GM18868 (cell line): ENCODE data around the gene EXOC7.

ENCODE experiments used
- ATAC-seq: cut with Tn5 transposase; IDR thresholded peaks from one replicate; pipeline ENCODE4 v1.9.1; 2021; ENCODE audit warnings: mild to moderate bottlenecking, moderate library complexity; ENCODE audit not compliant: unreplicated experiment

Gene EXOC7

DNA sequence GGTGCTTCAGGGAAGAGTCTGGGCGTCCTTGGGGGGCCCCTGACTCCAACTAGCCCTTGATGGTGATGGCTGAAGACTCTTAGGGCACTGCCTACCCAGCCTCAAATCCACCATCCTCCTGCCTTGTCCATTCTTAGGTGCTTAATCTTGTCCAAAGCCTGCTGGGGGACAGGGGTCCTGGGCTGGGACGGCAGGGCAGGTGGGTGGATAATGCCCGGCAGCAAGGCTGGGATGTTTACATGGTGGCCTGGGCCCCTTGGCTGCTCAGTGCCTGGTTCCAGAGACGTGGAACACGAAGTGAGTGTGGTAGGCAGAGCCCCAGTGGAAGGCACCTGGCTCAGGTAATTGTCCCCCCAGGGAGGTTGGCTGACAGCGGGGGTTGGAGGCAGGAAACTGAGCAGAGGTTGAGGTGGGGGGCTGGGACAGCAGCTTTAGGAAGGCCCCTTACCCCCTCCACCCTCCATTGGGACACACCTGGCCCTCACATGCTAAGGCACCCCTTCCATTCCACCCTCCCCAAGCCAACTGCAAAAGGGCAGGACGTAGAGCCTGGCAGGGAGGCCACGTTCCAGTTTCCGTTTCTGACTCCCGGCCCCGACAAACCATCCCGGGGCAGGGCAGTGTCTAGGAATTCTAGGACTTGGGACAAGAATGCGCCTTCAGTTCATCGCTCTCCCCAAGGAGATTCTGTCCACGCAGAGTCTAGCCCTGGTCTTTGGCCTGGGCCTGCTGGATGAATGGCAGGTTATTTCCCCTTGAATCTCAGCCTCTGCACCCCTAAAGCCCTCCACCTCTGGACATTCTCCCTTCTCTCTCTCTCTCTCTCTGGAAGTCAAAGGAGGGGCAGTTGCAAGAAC, 35.5 kb upstream of the EXOC7 start:
- no peak for ATAC-seq

DNA sequence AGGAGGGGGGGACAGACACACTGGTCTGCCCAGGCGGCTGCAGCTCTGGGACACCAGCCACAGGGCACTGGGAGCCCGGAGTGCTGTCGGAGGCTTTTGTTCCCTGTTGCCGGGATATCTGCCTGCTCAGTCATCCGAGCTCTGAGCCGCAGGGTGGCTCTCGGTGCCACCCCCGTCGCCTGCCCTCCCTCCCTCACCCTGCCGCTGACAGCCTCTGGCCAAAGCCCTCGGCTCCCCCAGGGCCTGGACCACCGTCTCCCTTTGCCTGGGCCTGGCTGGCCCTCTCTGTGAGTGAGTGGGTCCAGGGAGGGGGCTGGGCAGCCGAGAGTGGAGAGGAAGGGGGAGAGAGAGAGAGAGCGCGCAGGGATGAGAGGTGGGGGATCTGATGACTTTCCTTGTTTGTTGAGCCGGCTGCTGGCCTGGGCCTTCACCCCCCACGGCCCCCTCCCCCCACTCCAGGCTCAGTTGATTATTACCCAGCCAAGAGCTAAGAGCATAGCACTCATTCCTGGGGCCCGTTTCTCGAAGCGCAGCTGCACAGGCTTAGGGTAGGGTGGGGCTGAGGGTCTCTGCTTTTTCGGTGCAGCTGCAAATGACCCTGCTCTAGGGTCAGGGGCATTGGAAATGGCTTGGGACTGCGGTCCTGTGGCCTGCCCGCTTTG, 34.8 kb upstream of the EXOC7 start:
- ATAC-seq = no peak

DNA sequence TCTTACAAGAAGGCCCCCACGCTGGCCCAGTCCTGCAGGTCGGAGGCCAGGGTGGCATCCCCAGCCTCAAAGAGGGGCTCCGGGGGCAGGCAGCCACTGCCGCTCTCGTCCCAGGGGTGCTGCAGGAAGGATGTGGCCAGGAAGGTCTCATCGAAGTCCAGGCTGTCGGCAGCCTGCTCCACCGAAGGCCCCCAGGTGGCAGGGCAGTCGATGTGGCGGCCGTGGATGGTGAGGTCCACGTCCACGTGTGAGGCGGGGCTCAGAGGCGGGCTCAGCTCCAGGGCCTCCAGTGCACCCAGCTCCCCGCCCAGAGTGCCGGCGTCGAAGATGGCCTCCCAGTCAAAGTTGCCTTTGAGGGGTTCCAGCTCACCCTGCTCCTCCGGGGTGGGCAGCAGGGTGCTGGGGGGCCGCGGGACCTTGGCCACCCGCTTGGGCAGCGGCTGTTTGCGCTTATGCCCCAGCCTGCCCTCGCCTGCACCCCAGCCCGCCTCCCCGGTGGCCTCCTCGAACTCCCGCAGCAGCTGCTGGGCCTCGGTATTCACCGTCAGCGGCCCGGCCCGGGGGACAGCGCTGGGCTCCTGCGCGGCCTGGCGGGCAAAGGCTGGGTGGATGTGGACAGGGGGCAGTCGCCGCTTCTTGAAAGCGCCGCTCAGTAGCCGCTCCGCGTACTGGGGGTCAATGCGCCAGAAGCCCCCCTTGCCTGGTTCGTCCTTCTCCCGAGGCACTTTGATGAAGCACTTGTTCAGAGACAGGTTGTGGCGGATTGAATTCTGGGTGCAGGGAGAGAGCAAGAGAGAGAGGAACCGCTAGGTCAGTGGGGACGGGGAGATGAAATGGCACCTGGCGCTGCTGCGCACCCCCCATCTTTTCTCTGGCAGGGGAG, 34.0 kb upstream of the EXOC7 start:
- ATAC-seq = no peak

DNA sequence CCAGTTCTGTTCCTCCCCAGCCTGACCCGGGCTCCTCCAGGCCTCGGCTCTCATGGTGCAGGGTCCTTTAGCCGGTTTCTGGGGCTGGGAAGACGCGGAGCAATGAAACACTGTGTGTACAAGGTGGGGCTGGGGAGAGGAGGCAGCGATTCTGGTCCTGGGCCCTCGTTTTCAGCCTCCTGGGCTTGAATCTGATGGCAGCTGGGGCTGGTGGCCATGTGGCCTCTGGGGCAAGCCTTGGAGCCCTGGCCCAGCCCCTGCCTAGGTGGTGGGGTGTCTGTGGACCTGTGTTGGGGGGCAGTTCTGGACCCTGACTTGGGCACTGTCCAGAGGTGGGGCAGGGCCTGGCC, 33.4 kb upstream of the EXOC7 start:
- ATAC-seq = no peak

DNA sequence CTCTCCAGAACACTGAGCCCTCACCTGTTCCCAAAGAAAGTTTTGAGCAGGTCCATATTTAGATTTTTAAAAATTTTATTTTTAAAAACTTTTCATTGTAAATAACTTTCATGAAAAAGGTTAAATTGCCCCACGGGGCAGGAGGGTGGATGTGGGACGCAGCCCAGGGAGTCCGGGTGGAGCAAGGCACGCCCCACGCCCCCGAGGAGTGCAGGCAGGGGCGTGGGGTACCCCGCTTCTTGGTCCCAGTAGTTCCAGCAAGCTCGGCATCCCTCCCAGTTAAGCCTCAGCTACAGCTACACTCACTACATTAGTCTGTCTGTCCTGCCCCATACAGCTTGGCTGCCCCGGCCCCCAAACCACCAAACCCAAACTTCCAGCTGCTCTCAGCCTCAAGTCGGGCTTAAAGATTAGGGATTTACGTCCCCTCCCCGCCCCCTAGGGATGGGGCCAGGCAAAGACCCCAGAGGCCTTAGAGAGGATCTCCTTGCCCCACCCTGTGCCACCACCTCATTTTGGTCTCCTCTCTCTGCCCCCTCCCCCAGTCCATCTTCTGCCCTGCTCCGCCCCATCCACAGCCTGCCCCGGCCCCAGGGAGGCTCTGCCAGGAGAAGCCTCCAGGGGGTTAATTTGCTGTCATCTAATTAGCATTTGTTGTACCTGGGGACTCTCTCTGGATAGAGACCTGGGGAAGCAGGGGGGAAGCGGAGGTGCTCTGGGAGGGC, 32.9 kb upstream of the EXOC7 start:
- ATAC-seq = no peak

DNA sequence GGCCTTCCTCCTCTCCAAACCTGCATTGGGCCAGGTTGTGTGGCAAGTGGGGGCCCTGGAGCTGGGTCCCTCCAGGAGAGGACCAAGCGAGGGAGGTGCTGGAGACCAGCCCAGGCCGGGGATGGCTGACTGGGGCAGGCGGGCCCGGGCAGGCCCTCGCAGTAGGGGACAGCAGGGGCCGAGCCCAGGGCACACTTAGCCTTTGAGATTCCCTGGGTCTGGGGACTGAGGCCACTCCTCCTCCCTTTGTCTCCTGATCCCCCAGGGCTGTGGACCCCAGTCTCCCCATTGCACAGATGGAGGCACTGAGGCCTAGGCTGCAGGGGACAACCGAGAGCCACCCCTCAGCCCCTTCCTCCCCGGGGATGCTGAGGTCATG, 32.2 kb upstream of the EXOC7 start:
- ATAC-seq = no peak

DNA sequence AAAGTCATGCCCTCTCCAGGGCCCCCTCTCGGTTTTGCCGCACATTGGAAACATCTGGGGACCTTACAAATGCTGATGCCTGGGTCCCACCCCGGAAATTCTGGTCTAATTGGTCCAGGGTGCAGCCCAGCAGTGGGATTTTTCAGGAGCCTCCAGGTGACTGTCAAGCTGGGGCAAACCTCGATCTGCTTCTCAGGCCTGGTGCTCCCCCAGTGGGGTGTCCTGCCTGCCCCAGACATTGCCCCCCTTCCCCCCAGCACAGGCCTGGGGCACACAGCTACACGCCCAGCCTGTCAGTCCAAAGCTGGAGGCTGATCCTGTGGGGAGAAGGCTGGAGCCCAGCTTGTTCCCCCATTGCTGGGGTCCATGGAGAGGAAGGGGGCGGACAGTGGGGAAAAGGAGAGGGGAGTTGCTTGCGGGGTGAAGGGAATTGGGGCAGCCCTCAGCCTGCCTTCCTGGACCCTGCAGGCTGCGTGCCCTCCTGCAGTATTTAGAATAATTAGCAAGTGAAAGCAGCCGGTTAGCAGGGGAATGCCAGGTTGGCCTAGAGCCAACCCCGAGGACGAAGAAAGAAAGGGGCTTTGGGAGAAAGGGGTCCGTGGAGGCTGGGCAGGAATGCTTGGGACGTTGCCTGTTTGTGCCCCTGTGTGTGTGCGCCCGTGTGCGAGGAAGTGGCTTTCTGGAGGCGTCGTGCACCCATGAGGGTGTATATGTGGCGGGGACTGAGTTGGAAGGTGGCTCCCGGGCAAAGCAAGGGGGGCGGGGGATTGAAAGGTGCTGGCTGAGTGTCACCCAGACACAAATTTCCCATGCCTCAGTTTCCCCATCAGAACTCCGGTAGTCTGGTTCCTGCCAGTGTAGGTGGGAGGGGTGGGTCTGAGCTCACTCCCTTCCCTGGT, 31.6 kb upstream of the EXOC7 start:
- ATAC-seq = no peak

DNA sequence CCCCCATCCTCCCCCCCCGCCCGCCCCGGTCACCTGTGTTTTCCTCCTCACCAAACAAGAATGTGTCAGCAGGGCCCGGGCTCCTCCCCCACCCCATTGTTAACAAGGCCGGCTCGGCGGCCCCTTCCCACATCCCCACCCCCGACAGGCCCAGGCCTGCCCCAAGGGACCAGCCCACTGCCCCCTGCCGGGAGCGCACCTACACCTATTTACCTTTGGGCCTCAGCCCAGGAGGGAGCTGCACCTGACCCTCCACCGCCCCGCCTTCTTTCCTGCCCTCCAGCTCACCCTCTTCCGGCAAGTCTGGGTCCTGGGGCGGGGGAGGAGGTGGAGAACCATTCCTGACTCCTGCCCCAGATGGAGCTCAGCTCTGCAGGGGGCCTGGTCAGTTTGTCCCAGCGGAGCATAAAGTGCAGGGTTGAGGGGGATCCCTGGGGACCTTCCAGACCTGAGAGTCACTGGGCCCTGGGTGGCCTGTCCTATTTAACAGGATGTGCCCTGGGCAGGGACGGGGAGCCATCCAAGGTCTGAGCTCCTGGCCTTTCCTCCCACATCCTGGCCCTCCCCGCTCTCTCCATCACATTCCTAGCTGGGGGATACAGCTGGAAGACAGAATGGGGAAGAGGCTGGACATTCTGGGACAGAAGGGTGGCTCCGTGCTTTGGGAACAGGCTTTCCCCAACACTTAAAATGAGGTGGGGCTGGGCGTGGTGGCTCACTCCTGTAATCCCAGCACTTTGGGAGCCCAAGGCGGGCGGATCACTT, 29.2 kb upstream of the EXOC7 start:
- no peak for ATAC-seq

DNA sequence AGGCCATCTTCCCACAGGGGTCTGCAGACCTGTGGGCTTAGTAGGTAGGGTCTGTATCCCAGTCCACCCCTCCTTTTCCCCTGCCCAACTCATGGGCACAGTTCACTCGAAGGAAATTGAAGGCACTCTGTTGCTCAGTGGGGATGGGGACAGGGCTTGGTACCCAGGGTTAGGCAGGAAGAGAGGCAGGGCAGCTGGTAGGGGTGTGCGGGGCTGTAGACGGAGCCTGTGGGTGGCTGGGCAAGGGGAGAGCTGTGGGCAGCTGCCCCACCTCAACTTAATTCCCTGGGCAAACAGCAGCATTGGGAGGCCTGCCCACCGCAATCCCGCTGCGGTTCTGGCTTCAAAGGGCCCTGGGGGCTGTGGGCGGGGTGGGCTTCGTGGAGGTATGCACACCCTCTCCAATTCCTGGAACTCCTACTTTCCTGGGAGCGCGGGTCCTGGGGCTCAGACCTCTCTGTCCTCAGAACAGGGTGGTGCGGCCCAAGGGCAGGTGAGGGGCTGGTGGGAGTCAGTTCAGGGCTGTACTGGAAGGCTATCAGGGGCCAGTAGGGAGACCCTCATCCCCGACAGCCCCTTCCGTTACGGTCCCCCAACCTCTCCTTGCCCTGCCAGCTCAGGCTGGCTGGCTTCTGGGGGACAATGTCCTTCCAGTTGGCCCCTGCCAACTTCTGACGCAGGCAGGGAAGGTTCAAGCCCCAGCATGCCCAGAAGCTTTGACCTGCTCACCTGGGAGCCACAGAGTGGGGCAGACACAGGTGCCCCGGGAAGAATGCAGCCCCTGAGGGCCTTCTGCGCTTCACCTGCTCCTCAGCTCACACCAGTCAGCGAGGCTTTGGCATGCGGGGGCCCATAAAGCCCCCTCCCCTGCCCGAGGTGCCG, 28.3 kb upstream of the EXOC7 start:
- ATAC-seq = no peak

DNA sequence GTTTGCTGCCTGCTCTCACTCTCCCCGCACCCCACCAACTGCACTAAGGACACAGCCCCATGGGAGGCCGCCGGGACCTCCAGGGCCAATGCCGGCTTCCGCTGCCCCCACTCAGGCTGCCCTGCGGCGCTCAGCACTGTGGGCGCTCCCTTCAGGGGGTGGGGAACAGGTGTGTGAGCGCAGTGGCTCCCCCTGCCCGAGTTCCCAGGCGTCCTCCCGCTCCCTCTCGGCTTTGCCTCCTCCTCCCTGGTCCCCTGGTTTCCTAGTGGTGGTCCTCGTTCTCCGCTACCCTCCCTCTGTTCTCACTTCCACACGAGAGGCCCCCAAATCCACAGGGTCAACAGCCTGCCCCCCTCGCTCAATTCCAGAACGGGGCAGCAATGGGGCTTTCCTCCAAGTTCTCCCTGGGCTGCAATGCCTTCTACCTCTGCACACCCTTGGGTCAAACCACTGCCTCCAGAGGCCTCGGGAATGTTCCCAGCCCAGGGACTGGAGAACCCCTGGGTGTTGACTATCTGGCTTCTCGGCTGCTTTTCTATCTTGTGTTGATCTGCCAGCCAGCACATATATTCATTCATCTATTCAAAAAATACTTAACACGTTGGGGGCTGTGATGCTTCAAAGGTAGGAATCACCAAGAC, 27.6 kb upstream of the EXOC7 start:
- no peak for ATAC-seq

DNA sequence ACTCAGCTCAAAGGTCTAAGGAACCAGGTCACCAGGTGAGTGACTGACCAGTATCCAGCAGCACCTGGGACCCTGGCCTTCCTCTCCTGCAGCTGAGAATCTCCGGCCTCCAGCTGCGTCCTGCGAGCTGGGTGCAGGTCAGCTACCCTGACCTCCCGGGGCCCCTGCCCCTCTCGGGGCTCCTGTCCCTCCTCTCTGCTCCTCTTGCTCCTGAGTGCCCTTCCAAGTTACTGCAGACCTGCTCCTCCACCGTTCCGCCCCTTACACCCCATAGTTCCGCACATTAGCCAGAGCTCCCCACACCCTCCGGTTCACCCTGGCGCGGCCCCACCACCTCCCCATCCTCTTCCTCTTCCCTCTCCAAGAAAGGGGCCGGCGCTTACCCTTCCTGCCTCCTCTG, 26.9 kb upstream of the EXOC7 start:
- no peak for ATAC-seq

DNA sequence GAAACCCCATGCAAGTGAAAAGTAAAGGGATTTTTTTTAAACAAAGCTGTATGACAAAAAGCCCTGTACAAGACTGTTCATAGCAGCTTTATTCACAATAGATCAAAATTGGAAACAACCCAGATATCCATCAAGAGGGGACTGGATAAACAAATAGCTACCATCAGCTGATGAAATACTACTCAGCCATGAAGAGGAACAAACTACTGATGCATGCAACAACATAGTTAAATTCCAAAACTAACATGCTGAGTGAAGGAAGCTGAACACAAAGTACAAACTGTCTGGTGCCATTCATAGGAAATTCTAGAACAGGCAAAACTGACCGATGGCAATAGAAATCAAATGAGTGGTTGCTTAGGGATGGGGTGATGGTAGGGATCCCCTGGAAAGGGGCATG, 22.3 kb upstream of the EXOC7 start:
- no peak for ATAC-seq

DNA sequence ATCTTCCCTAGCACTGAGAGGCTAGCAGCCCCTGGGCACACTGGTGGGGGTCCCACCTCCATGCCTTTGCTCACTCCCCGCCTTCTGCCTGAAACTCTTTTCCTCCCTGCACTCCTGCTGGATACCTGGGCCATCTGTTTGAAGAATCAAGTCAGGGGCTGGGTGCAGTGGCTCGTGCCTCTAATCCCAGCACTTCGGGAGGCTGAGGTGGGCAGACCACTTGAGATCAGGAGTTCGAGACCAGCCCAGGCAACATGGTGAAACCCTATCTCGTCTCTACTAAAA, 21.7 kb upstream of the EXOC7 start:
- no peak for ATAC-seq

DNA sequence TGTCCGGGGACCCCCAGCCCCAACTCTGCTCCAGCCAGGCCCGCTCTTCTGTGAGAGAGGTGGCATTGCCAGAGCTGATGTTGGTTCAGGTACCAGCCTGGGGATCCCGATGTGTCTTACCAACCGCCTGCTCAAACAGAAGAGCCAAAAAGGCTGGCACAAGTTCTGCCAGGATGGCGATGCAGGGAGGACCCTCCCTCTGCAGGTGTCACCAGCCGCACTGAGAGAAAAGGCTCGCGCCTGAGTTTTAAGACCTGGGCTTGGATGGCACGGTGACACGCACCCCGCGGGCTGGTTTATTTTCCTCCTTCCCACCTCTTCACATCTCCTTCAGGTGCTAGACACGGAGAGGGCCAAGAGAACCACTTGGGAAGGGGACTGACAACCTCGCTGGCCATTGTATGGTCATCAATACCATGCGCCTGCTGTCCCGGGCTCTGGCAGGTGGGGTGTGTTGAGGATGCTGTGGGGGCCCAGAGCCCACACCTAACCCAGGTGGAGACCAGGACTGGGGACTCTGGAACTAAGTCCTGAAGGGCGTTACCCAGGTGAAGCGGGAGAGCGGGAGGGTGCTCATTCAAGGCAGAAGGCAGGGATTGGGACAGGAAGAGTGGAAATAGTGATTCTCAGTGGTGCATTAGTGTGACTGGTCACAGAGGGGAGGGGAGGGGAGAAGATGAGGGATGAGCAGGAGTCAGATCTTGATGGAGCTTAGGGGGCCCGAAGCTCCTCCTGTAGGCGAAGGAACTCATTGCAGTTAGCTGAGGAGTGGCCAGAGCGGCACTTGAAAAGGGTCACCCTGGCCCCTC, 21.2 kb upstream of the EXOC7 start:
- no peak for ATAC-seq

DNA sequence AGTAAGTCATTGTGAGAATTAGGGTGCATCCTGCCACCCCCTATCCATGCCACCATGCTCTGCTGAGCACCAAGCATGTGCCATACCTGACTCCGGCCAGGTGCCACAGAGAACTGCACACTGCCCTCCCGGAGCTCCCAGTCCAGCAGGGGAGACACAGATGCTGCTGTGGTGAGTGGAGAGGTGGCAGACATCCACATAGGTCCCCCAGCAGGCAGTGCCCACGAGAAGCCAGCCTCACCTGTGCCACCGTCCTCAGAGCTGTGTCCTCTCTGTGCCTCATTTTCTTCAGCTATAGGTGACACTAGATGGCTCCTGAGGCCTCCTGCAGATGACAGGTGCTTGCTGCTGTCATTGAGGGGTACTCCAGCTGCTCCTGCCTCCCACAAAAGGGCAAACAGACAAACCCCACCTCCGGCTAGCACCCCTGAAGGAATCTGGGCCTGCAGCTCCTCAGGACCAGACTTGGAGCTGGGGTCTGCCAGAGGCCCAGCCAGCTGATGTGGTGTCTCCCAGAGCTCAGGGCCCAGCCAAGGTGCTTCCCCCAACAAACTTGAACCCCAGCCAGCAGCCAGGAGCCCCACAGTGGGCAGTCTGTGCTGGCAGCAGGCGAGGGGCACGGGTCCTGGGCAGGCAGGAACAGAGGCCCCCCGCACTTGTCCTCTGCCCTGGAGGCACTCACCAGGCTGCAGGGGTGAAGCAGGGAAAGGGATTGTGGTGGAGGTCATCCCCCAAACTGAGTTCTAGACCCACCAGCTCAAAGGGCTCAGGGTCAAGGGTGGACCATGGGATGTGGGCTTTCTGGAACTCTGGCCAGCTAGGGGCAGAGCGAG, 20.4 kb upstream of the EXOC7 start:
- ATAC-seq = no peak

DNA sequence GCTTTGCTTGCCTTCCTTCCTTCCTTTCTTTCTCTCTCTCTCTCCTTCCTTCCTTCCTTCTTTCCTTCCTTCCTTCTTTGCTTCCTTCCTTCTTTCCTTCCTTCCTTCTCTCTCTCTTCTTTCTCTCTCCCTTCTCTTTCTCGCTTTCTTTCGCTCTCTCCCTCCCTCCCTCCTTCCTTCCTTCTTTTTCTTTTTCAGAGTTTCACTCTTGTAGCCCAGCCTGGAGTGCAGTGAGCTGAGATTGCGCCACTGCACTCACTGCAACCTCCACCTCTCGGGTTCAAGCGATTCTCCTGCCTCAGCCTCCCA, 19.6 kb upstream of the EXOC7 start:
- no peak for ATAC-seq
